GM23338 (cell line): Measurements from ENCODE around the gene TTC23.

ENCODE experiments used
- CREB1 ChIP-seq: fragments of 250-450 bp; sonication (Bioruptor Pico); IDR thresholded peaks from 2 replicates; pipeline ENCODE4 v1.5.0; 2020; ENCODE audit warnings: low read depth, mild to moderate bottlenecking, moderate library complexity
- EZH2 ChIP-seq: fragments of 200-600 bp; sonication (generic); IDR thresholded peaks from one replicate; pipeline ENCODE4 v1.8.0; 2017; ENCODE audit warnings: antibody characterized with exemption, mild to moderate bottlenecking, low read depth; ENCODE audit not compliant: unreplicated experiment
- EZH2phosphoT487 ChIP-seq: fragments of 200-600 bp; sonication (generic); IDR thresholded peaks from one replicate; pipeline ENCODE4 v1.8.1; 2018; ENCODE audit warnings: antibody characterized with exemption; ENCODE audit not compliant: unreplicated experiment
- JUNB ChIP-seq: IDR thresholded peaks from one replicate; pipeline ENCODE4 v1.6.1; 2016; ENCODE audit warnings: antibody characterized with exemption; ENCODE audit not compliant: unreplicated experiment
- POLR2AphosphoS5 ChIP-seq: IDR thresholded peaks from 2 replicates; pipeline ENCODE4 v1.6.1; 2016; ENCODE audit warnings: antibody characterized with exemption, low read depth
- STAT1 ChIP-seq: IDR thresholded peaks from one replicate; pipeline ENCODE4 v1.6.1; 2016; ENCODE audit warnings: antibody characterized with exemption; ENCODE audit not compliant: unreplicated experiment
- ZNF114 ChIP-seq: fragments of 250-450 bp; sonication (Bioruptor Pico); IDR thresholded peaks from 2 replicates; pipeline ENCODE4 v1.5.0; 2020; ENCODE audit warnings: mild to moderate bottlenecking, moderate library complexity
- ZNF331 ChIP-seq: fragments of 250-450 bp; sonication (Bioruptor Pico); IDR thresholded peaks from 2 replicates; pipeline ENCODE4 v1.5.0; 2020; ENCODE audit warnings: low read depth, mild to moderate bottlenecking, moderate library complexity
- TF ChIP-seq, protein P1 (sequence below), 2 experiments: fragments of 200-600 bp in 1 of 2; sonication (generic) in 1 of 2; conservative IDR thresholded peaks; 2 replicates each; pipeline versions ENCODE4 v1.5.1 to v1.6.1; 2016 to 2017; ENCODE audit warnings: antibody characterized with exemption in 2 of 2, low read depth in 2 of 2, mild to moderate bottlenecking in 2 of 2, moderate library complexity in 1 of 2
- TF ChIP-seq, protein P2 (sequence below): IDR thresholded peaks from one replicate; pipeline ENCODE4 v1.6.1; 2018; ENCODE audit warnings: antibody characterized with exemption; ENCODE audit not compliant: unreplicated experiment
- TF ChIP-seq, protein P3 (sequence below): IDR thresholded peaks from 2 replicates; pipeline ENCODE4 v1.6.1; 2016; ENCODE audit warnings: antibody characterized with exemption

DNA sequence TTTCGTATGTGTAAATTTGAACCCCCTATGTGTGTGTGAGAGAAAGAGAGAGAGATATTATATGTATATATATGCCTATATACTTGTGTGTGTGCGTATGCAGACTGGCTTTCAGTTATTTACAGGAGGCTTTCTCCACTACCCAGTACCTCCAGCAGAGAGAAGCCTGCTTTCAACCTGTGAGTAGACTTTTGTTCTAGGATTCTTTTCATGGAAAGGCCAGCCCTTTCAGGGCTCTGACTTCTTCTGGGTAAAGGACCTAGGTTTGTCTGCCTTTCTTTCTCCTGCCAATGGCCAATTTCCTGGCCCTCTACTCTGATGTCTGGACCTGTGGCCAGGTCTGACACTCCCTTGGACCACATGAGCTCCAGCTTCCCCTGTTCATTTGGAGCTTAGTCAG lies 25.7 kb upstream of the TTC23 start:
- TF ChIP-seq, protein P1, sequence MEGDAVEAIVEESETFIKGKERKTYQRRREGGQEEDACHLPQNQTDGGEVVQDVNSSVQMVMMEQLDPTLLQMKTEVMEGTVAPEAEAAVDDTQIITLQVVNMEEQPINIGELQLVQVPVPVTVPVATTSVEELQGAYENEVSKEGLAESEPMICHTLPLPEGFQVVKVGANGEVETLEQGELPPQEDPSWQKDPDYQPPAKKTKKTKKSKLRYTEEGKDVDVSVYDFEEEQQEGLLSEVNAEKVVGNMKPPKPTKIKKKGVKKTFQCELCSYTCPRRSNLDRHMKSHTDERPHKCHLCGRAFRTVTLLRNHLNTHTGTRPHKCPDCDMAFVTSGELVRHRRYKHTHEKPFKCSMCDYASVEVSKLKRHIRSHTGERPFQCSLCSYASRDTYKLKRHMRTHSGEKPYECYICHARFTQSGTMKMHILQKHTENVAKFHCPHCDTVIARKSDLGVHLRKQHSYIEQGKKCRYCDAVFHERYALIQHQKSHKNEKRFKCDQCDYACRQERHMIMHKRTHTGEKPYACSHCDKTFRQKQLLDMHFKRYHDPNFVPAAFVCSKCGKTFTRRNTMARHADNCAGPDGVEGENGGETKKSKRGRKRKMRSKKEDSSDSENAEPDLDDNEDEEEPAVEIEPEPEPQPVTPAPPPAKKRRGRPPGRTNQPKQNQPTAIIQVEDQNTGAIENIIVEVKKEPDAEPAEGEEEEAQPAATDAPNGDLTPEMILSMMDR (conservative IDR thresholded peaks at IDR 0.05; ENCODE audit: low read depth in 2 of 2), result no peak
- no peak for TF ChIP-seq EZH2
- TF ChIP-seq EZH2phosphoT487, result no peak
- TF ChIP-seq ZNF331, result no peak
- no peak for TF ChIP-seq ZNF114
- TF ChIP-seq, protein P2, sequence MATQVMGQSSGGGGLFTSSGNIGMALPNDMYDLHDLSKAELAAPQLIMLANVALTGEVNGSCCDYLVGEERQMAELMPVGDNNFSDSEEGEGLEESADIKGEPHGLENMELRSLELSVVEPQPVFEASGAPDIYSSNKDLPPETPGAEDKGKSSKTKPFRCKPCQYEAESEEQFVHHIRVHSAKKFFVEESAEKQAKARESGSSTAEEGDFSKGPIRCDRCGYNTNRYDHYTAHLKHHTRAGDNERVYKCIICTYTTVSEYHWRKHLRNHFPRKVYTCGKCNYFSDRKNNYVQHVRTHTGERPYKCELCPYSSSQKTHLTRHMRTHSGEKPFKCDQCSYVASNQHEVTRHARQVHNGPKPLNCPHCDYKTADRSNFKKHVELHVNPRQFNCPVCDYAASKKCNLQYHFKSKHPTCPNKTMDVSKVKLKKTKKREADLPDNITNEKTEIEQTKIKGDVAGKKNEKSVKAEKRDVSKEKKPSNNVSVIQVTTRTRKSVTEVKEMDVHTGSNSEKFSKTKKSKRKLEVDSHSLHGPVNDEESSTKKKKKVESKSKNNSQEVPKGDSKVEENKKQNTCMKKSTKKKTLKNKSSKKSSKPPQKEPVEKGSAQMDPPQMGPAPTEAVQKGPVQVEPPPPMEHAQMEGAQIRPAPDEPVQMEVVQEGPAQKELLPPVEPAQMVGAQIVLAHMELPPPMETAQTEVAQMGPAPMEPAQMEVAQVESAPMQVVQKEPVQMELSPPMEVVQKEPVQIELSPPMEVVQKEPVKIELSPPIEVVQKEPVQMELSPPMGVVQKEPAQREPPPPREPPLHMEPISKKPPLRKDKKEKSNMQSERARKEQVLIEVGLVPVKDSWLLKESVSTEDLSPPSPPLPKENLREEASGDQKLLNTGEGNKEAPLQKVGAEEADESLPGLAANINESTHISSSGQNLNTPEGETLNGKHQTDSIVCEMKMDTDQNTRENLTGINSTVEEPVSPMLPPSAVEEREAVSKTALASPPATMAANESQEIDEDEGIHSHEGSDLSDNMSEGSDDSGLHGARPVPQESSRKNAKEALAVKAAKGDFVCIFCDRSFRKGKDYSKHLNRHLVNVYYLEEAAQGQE, result no peak
- no peak for TF ChIP-seq POLR2AphosphoS5
- TF ChIP-seq STAT1, result no peak
- TF ChIP-seq, protein P3, sequence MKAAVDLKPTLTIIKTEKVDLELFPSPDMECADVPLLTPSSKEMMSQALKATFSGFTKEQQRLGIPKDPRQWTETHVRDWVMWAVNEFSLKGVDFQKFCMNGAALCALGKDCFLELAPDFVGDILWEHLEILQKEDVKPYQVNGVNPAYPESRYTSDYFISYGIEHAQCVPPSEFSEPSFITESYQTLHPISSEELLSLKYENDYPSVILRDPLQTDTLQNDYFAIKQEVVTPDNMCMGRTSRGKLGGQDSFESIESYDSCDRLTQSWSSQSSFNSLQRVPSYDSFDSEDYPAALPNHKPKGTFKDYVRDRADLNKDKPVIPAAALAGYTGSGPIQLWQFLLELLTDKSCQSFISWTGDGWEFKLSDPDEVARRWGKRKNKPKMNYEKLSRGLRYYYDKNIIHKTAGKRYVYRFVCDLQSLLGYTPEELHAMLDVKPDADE, result no peak
- TF ChIP-seq JUNB, result no peak
- no peak for TF ChIP-seq CREB1 (CRISPR knock-in tag)
